Esophagus muscularis mucosa (tissue), 3 donors: ENCODE results near the gene ZNF511.
"Not testable (repeated sequence)": the region's sequence is repeated elsewhere in the genome, so short reads cannot be mapped to it uniquely, and the experiment has no call there.

ENCODE experiments used
- CTCF ChIP-seq, 3 experiments: fragments of 200-600 bp in 2 of 3; fragments of 450-650 bp in 1 of 3; sonication (generic) in 2 of 3; IDR thresholded peaks; one replicate each; pipeline ENCODE4 v1.5.1; 2017 to 2019; ENCODE audit warnings: antibody characterized with exemption in 3 of 3, mild to moderate bottlenecking in 2 of 3, moderate library complexity in 1 of 3
- POLR2A ChIP-seq: fragments of 450-650 bp; IDR thresholded peaks from one replicate; pipeline ENCODE4 v1.6.1; 2017; ENCODE audit warnings: antibody characterized with exemption, moderate library complexity, mild to moderate bottlenecking, low read depth
- POLR2AphosphoS5 ChIP-seq, 2 donors: sonication (generic); formaldehyde crosslinking; IDR thresholded peaks; one replicate each; pipeline ENCODE4 v1.6.1; 2017; ENCODE audit warnings: antibody characterized with exemption in 2 of 2

- TF ChIP-seq CTCF (IDR thresholded peaks at IDR 0.05); POLR2A; POLR2AphosphoS5 (IDR thresholded peaks at IDR 0.05): not testable (repeated sequence)
Measured at GRCh38 chr10:133320852-133321422, 12.2 kb downstream of the ZNF511 start.
